ENCODE data around the gene SLC38A4.
"Not testable (repeated sequence)": the region's sequence is repeated elsewhere in the genome, so short reads cannot be mapped to it uniquely, and the experiment has no call there.

Gene SLC38A4, protein sequence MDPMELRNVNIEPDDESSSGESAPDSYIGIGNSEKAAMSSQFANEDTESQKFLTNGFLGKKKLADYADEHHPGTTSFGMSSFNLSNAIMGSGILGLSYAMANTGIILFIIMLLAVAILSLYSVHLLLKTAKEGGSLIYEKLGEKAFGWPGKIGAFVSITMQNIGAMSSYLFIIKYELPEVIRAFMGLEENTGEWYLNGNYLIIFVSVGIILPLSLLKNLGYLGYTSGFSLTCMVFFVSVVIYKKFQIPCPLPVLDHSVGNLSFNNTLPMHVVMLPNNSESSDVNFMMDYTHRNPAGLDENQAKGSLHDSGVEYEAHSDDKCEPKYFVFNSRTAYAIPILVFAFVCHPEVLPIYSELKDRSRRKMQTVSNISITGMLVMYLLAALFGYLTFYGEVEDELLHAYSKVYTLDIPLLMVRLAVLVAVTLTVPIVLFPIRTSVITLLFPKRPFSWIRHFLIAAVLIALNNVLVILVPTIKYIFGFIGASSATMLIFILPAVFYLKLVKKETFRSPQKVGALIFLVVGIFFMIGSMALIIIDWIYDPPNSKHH

DNA sequence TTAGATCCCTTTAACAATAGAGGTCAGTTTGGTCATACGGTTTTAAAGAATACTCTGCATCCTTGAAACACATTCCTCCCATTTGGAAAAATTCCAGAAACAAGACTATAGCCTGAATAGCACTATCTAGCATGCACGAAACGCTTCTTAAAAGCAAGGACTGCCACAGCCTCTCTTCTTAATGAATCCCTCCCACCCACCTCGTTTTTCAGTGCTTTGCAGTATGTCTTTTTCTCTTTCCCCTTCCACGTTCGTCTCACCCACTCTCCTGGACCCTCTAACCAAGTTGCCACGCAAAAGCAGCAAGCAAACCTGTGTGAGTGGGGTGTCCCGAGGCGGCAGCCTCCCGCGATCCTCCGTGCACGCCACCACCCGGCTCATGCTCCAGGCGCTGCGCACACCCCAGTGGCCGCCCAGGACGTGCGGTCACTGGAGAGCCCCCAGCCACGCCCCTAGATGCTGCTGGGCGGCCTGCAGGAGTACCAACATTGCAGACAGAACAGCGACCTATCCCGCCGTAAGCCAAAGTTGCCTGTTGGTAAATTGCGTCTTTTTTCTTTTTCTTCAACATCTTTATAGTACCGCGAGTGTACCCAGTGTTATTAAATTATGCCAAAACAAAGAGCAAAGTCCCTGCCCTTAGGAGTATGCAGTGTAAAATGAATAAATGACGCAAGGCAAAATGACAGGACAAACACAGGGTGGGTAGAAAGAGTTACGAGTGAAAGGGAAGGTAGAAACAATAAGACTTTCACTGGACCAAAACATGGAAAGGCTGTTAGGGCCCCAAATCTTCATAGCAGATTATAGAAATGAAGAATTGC lies at the start of gene SLC38A4:
TSS of gene SLC38A4 (minus strand) at position 407 of the 824 bp plus-strand sequence. CDS start 32,926 bp downstream, outside the sequence.
- DNase-seq: no peak

DNA sequence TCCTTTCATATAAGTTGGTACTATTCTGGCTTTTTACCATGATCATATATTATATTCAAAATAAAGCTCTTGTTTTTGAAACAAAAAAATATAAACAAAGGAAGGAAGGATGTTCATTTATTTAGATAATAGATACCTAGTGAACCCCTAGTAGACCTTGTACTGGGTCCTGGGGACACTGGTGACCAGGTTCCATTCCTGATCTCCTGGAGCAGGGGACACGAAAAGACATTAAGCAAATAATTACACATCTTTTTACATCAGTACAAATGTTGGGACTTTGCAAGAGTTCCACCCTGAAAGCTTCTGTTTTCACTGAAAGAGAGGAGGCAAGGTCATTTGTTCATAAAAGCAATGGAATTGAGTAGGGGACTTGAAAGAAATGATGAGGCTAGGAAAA lies 49.3 kb upstream of the SLC38A4 start:
- no peak for DNase-seq

DNA sequence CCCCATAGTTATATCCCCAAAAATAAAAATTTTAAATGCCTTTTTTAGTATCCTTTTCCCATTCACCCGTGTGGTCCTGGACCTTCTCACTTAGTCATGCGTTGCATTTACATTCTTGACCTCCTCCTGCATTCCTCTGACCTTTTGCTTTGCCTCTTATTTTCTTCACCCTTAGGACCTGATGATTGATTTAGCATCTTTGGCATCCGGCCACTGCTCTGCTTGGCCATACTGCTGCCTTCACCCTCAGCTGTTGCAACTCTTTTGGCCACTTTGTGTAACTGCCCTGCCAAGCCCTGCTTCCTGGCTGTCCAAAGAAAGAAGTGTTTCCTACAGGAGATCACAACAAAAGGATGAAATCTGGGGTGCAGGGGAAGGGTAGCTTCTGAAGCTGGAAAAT lies 48.8 kb upstream of the SLC38A4 start:
- no peak for DNase-seq

DNA sequence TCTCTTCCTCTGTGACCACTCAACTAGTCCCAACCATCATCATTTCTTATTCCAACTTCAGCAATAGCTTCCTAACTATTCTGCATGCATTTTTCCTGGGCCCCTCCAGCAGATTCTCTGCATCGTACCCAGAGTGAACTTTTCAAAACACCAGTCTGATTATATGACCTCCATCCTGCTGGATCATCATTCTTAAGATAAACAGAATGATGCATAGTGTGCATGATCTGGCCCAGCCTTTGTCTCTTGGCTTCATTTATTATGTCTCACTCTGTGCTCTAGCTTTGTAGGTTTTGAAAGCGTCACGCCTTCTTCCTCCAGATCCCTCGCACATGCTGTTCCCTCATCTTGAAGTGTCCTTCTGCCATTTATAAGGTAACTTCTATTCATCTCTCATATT lies 46.3 kb upstream of the SLC38A4 start:
- no peak for DNase-seq

DNA sequence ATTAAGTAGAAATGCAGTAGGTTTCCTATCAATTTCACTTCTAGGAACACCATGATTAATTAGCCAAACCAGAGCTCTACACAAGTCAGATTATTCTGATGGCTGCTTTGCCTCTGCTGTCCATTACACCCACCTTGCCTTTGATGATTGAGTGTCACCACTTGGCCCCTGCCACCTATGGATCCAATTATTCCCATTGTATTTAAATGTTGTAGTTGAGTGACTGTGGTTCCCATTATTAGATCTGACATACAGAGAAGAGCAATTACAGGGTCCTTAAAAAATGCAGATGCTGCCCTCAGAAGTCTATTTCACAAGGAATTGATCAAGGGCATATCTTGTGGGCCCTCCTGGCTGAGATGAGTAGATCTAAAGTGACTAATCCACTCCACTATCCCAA lies 39.5 kb upstream of the SLC38A4 start:
- no peak for DNase-seq

DNA sequence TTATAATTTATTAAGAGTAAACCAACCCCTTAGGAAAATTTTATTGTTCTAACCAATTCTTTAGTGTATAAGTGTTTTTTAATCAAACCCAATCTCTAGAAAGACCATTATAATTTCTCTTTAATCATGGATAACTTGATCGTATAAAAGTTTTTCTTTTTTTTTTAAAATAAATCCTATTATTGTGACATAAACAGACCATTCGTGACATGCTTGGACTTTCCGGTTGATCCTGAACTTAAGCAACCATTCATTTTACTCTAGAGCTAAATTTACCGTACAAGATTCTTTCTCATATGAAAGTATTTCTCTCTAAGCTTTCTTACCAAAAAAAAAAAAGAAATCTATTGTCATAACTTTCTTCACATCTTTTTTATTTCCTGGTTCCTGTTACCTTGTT lies 32.6 kb upstream of the SLC38A4 start:
- DNase-seq: no peak

DNA sequence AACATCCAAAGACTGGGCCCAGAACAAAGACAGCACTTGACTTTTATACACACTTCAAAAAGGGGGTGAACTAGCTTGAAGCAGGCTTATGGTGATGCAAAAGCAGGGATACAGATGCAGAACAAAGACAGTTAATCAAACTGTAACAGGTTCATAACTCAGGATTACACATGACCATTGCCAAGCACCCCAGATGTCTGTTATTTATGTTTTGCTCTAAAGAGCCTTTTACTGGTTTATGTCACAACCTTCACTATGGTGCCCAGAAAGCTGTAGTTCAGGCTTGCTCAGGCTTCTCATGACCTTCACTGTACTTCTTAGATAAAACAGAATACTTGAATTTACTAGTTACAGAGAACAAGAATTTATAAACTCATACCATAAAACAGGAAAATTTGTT lies 31.7 kb upstream of the SLC38A4 start:
- DNase-seq: no peak

DNA sequence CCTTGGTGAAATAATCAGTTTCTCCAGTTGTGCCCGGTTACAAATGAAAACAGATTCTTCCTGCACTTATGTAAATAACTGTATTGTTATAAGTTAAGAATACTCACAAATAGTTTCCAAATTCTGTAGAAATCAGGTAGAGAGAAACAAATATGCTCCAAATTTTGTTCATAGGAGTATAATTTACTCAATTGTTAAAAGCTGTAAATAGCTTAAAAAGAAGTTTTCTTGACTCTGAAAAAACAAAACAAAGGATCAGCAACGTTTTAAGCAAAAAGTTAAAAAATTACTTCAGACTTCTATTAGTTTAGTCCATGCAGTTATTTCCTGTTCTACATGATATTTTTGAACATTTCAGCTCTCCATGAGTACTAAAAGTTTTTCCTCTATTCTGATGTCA lies 30.0 kb upstream of the SLC38A4 start:
- DNase-seq: no peak

DNA sequence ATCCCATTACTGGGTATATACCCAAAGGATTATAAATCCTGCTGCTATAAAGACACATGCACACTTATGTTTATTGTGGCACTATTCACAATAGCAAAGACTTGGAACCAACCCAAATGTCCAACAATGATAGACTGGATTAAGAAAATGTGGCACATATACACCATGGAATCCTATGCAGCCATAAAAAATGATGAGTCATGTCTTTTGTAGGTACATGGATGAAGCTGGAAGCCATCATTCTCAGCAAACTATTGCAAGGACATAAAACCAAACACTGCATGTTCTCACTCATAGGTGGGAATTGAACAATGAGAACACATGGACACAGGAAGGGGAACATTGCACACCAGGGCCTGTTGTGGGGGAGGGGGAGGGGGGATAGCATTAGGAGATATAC lies 28.4 kb upstream of the SLC38A4 start:
- not testable (repeated sequence) for DNase-seq

DNA sequence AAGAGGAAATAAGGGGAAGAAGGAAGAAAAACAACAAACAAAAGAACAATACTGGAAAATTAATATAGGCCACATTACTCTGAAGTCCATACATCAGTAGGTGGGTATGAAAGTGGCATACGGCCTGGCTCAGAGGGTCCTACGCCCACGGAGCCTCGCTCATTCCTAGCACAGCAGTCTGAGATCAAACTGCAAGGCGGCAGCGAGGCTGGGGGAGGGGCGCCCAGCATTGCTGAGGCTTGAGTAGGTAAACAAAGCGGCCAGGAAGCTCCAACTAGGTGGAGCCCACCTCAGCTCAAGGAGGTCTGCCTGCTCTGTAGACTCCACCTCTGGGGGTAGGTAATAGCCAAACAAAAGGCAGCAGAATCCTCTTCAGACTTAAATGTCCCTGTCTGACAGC lies 23.0 kb upstream of the SLC38A4 start:
- not testable (repeated sequence) for DNase-seq

DNA sequence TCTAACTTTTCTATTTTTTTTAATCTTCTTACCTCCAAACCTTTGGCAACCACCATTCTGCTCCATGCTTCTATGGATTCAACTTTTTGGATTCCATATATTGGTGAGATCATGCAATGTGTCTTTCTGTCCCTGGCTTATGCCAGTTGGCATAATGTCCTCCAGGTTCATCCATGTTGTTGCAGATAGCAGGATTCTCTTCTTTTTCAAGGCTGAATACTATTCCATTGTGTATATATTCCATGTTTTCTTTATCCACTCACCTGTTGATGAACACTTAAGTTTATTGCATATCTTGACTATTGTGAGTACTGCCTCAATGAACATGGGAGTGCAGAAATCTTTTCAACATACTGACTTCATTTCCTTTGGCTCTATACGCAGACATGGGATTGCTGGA lies 21.2 kb upstream of the SLC38A4 start:
- DNase-seq: no peak

DNA sequence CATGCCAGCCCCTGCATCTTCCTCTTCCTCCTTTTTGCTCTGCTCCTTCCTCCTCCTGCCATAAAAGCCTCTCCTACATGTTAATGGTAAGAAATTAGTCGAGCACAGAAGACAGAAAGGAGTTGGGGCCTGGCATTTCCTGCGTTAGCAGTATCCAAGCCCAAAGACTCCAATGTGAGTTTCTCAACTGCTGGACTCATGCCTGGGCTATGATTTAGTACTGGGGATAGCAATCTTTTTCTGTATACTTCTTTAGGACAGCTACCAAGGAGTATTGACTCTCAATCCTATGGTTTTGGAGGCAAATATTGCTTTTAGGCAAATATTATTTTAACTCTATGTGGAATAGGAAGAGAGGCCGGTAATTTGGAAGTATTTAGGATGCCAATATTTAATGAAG lies 18.0 kb upstream of the SLC38A4 start:
- DNase-seq: no peak

DNA sequence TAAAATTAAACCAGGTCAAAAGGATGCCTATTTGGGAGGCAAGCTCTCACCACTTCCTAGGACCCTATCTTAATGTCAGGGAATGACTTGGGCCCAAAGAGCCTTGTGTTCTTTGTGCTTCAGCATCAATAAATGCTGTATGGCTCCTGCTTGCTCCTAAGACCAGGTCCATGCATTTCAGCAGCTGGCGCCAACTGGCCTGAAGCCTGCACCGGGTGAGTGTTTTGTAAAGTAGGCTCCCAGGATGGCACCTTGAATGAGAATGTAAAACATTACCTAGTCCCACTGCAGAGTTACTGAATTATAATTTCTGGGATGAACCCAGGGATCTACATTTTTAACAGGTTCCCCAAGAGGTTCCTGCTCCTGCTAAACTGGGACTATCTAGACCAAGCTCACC lies 16.1 kb upstream of the SLC38A4 start:
- DNase-seq: no peak

DNA sequence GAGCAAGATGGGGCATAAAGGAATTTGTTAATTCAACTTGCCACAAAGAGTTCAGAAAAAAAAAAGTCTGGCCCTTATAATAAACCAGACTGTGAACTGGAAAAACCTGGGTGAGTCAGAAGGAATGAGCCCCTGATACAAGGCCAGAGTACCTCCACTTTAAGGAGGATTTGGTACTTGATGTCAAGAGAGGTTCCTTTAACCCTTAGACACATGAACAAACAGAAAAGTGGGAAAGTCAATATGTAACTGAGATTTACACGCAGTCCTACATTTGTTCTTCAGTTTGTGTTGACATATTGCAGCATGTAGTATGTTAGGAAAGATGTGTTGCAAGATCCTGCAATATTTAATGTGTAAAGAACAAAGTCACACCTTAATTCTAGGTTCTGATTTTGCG lies 14.2 kb upstream of the SLC38A4 start:
- DNase-seq: no peak

DNA sequence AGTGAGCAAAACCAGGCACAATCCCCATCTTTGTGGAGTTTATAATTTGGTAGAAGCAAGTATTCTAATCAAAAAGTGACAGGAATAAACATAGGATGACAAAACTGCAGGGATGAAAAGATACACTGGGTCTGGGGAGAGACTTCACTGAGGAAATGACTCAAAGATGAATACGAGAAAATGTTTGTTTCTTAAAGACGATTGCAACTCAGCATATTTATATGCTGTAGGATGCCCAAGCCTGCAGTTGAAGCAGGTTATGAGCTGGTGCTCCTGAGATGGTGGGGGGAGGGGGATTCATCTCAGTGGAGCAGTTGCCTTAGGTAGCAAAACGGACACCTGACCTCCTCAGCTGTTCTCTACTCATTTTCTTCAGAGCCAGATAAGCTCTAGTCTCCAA lies 13.4 kb upstream of the SLC38A4 start:
- no peak for DNase-seq

DNA sequence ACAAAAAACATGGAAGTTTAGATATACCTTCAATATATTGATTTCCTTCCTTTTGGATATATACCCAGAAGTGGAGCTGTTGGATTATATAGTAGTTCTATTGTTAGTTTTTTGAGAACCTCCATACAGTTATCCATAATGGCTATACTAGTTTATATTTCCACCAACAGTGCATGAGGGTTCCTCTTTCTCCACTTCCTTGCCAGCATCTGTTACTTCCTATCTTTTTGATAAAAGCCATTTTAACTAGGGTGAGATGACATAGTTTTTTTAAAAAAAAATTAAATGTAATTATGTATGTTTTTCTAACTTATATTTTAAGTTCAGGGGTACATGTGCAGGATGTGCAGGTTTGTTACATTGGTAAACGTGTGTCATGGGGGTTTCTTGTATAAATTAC lies 10.0 kb upstream of the SLC38A4 start:
- DNase-seq: no peak

DNA sequence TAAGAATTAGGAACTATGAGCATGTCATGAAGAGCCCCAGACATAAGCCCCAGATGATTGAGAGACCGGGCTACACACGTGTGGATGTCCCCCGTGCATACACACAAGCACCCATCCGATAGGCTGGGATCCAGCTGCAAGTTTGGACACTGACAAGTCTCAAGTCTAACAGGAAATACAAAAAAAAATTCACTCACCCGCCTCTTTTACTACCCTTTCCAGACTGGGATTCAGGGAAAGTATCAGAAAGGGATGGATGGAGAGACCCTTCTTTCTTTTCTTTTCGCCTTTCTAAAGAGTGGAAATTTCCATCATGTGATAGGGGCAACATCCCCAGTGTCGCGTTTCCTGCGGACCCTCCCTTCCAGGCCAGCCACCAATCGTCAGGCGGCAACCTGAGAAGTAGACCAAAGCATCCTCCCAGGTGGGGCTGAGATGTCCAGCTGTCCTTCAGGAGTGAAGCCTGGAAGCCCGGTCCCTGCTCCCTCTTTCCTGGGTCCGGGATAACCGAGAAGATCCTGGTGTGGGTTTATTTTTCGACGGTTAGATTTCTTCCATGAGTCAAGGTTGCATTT lies 6.4 kb upstream of the SLC38A4 start:
- no peak for DNase-seq

DNA sequence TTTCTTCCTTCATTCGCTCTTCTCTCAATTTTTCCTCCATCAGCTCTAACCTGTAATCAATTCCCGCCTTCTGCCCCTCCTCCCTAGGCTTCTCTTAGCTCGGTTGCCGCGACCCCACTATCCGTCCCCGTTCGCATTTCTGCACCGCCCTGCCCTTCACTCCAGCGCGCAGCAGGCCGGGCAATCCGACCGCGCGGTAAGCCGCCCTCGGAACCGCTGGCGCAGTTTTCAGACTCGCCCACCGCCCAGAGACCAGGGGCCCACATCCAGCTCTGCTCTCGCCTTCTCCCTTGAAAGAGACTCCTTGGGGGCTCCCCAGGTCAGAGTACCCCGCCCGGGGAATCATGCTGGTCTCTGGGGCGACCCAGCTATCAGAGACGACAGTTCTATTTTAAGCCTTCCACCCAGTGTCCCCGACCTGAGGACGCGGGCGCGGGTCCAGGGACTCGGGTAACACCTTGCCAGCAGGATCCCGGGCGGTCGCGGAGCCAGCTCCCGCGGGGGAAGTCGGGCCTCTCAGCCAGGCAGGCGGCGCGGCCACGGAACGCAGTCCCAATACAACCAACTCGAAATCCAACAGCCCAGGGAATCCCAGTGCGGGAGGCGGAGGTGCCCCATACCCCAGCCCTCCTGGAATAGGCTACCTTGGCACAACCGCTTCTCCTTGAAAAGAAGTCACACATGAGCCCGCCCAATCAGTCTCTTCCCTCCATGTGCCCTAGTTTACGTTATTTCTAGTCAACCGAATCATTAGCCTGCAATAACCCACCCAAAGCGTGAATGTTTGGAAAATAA lies 5.7 kb upstream of the SLC38A4 start:
- DNase-seq: no peak

DNA sequence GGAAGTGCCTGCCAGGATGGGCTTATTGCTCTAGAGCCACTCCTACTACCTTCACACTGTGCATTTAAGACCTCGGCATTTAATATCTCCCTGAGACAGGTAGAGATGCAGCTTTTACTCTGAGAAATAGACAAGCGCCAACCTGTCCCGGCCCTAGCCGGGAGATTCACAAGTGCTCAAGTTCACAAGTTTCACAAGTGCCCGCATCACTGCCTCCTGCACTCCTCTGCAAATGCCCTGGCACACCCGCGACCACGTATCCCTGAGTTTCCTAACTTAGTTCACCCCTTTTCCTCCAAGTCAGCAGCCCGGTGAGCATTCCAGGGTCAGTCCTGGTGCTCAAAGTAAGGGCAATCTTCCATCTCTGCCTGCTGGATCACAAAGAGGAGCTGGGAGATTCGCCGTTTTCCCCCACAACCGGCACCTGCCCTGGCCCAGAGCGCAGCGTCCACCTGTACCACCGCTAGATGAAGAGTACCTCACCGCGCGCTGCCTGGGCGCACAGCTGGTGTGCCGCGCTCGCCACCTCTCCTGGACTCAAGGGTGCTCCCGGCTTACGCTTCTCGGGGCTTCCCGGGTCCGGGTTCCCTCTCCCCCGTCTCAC lies 5.0 kb upstream of the SLC38A4 start:
- no peak for DNase-seq

DNA sequence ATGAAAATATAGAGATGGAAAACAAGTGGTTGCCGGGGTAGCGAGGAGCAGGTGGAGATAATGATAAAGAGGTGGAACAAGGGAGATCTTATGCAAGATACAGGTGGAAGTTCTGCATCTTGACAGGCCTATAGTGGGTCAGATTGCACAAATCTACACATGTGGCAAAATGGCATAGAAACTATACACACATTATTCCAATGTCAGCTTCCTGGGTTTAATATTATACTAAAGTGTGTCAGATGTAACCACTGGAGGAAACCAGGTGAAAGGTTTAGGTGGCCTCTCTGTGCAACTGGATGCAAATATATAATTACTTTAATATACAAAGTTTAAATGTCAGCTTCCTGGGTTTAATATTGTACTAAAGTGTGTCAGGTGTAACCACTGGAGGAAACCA lies 1.1 kb downstream of the SLC38A4 start:
- no peak for DNase-seq

DNA sequence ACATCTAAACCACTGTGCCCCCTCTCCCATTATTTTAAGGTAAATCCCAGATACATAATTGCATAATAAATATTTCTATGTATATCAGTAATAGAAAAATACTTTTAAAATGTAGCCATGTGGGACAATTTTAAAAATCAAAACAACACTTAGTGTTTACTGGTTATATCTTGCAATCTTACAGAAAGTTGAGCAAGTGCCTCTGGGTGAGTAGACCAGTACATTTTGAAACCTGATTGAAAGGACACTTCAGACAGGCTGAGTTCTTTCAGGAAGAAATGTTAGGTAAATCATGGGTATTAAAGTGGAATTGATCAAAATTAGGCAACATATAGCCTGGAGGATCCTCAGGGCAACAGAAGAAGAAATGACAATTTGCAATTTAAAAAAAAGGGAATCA lies 7.2 kb downstream of the SLC38A4 start:
- no peak for DNase-seq

DNA sequence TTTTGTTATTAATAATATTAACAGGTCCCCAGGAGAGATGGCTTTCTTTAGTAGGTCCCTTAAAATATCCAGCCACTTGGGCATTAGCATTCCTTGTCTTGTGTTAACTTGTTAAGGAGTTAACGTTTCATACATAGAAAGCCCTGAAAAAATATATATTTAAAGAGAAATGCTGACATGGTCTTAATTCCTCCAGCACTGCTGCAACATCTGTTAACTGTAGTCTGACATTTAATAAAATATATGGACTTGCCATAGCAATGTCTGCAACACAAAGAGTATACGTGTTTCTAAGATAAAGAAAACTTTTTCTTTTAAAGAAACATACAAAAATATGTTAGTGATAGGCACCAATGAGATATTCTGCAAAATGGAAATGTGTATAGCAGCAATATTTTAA lies 10.0 kb downstream of the SLC38A4 start:
- DNase-seq: no peak
